MCF 10A (cell line): ENCODE data around the gene SLC43A1. TPM values are rescaled to one million over a fixed set of nuclear protein-coding genes. Genes with fewer than 3 reads are reported as not detected.

Experiments
- BruUV-seq: library from RNA; stranded (reverse); fragments of 400-500 nt; replicated peaks from 2 replicates; lab custom pipeline; 2021; lab: Mats Ljungman, UMichigan
- CTCF ChIA-PET: fragments of 300-600 bp; sonication (Branson Sonifier 250); formaldehyde crosslinking; extraction: SDS; loops from one replicate; lab custom pipeline; 2021; ENCODE audit warnings: antibody characterized with exemption, inconsistent platforms; lab: Yijun Ruan, JAX
- POLR2A ChIA-PET: fragments of 300-600, 350-650 bp; sonication (Branson Sonifier 250); formaldehyde crosslinking; extraction: SDS; loops from one replicate; lab custom pipeline; 2020; ENCODE audit warnings: antibody characterized with exemption, inconsistent platforms; lab: Yijun Ruan, JAX
- DNase-seq: peaks from one replicate; pipeline ENCODE4 v3.0.0-alpha.2; 2018; ENCODE audit not compliant: unreplicated experiment
- H3K27ac Mint-ChIP-seq: one replicate; pipeline ENCODE4 v1.8.0; 2022; ENCODE audit warnings: mild to moderate bottlenecking, low read depth, mixed read lengths; ENCODE audit not compliant: unreplicated experiment
- H3K27me3 Mint-ChIP-seq: one replicate; pipeline ENCODE4 v1.8.0; 2022; ENCODE audit warnings: mixed read lengths; ENCODE audit not compliant: insufficient read depth, unreplicated experiment
- H3K36me3 Mint-ChIP-seq: one replicate; pipeline ENCODE4 v1.8.0; 2022; ENCODE audit warnings: mild to moderate bottlenecking, moderate library complexity, mixed read lengths; ENCODE audit not compliant: insufficient read depth, unreplicated experiment
- H3K4me1 Mint-ChIP-seq: one replicate; pipeline ENCODE4 v1.8.0; 2022; ENCODE audit warnings: mixed read lengths; ENCODE audit not compliant: insufficient read depth, unreplicated experiment
- H3K4me3 Mint-ChIP-seq: one replicate; pipeline ENCODE4 v1.8.0; 2022; ENCODE audit warnings: mild to moderate bottlenecking, moderate library complexity, mixed read lengths; ENCODE audit not compliant: unreplicated experiment
- H3K9me3 Mint-ChIP-seq: one replicate; pipeline ENCODE4 v1.8.0; 2022; ENCODE audit warnings: mixed read lengths; ENCODE audit not compliant: unreplicated experiment
- intact Hi-C: fragments of 100-400 bp; cut with micrococcal nuclease; formaldehyde crosslinking; loops from 2 replicates; pipeline ENCODE4 v1.14.1; 2022
- total RNA-seq: library from RNA; stranded (reverse); gene quantifications from 2 replicates; pipeline ENCODE4 v1.2.3, GENCODE V29; 2022
- TF ChIP-seq, protein P1 (sequence below): fragments of 200-600 bp; IDR thresholded peaks from one replicate; pipeline ENCODE4 v1.8.0; 2022; ENCODE audit warnings: antibody characterized with exemption, mild to moderate bottlenecking; ENCODE audit not compliant: unreplicated experiment

SLC43A1 gene
- total RNA-seq, 1 experiment from 2014 or later = 3.2 TPM

DNA sequence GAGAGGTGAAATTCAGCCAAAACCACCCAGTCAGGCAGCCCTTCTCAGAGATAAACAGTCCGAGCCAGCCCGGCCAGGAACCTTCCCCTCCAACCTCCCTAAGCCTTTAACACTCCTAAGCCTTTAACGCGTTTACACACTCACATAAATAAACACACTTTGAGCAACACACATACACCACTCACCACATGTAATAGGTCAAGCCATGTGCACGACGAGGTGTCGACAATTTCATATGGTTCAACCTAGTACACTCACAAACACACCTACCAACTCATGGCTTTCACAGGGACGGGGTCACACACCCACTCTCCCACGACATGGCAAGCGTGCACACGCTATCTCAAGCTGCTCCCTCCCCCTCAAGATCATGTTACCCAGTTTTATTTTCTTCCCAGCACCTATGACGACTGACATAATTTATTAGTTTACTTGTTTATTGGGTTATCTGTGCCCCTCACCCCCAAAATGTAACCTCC, 15.5 kb downstream of the SLC43A1 start:
- CTCF ChIA-PET = interaction anchor here (0.7 to 2.6 kb wide), 3 partner anchors 15 to 1672 kb away, joined by 3 to 16 read pairs (median 4); partner anchors contain the start of gene DTX4
- H3K36me3 Mint-ChIP-seq = no peaks in the 10 kb centered on the region
- H3K4me1 Mint-ChIP-seq = peaks cover 8% of the 10 kb centered on the region
- H3K27me3 Mint-ChIP-seq = no peaks in the 10 kb centered on the region
- no peaks in the 10 kb centered on the region for H3K9me3 Mint-ChIP-seq
- TF ChIP-seq, protein P1, sequence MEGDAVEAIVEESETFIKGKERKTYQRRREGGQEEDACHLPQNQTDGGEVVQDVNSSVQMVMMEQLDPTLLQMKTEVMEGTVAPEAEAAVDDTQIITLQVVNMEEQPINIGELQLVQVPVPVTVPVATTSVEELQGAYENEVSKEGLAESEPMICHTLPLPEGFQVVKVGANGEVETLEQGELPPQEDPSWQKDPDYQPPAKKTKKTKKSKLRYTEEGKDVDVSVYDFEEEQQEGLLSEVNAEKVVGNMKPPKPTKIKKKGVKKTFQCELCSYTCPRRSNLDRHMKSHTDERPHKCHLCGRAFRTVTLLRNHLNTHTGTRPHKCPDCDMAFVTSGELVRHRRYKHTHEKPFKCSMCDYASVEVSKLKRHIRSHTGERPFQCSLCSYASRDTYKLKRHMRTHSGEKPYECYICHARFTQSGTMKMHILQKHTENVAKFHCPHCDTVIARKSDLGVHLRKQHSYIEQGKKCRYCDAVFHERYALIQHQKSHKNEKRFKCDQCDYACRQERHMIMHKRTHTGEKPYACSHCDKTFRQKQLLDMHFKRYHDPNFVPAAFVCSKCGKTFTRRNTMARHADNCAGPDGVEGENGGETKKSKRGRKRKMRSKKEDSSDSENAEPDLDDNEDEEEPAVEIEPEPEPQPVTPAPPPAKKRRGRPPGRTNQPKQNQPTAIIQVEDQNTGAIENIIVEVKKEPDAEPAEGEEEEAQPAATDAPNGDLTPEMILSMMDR = no peak
- H3K27ac Mint-ChIP-seq = peak overlapping the region; percentile 35
- BruUV-seq = no TSS peak
- intact Hi-C loops = no loop called here
- DNase-seq = no peak
- POLR2A ChIA-PET = no interaction called here
- peak overlapping the region; percentile 35 for H3K4me3 Mint-ChIP-seq

DNA sequence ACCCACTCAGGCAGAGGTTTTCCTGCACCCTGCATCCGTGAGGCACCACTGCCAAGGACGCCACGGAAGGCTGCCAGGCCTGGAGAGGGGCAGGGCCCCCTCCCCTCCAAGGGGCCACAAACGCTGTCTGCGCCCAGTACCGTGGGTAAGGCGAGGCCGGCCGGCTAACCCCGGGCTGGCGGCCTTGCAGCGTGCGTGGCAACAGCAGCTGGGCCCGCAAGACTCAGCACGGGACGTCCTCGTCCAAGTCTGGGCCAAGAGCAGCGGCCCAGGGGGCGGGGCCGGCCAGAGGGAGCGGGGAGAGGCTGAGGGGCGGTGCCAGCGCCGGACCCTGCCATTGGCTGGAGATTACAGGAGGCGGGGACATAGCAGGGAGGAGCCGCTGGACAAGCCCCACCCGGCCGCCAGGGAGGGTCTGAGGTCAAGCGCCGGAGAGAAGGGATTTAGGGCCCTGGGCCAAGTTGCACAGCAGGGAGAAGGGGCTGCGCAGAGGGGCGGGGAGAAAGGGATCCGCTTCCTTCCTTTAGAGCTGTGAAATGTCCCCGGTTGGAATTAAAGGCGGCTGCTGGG, 16.0 kb downstream of the SLC43A1 start:
- TF ChIP-seq, protein P1 = no peak
- Mint-ChIP-seq H3K27me3 (no peaks in the 10 kb centered on the region), H3K27ac (peak overlapping the region; percentile 35), H3K4me1 (peaks cover 8% of the 10 kb centered on the region), H3K4me3 (peak overlapping the region; percentile 35), H3K9me3 (no peaks in the 10 kb centered on the region), H3K36me3 (no peaks in the 10 kb centered on the region)
- intact Hi-C loops = no loop called here
- peak; percentile 91 for DNase-seq
- no TSS peak for BruUV-seq
- ChIA-PET POLR2A (interaction anchor here (0.5 kb wide), 1 partner anchor 147 kb away, joined by 3 read pairs; no protein-coding TSS in a partner anchor), CTCF (interaction anchor here (0.6 to 9.2 kb wide), 2 partner anchors 28 to 40 kb away, joined by 4 to 212 read pairs; partner anchors contain the start of gene TIMM10)

DNA sequence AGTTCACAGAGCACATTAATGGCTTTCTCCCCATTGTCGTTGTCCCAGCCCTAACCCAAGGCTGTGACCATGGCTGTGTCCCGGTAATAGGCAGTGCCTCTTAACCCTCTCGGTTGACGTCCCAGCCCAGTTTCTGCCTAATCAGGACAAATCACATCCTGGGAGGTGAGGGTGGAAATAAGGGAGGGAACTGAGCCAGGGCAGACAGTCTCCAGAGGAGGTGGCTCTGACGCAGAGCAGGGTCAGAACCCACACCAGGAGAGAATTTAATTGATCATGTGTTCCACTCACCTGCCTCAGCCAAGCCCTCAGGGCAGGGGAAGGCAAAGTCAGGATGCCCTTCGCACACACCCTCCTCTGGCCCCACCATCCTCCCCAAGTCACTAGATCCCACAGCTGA, 17.0 kb downstream of the SLC43A1 start:
- H3K36me3 Mint-ChIP-seq = no peaks in the 10 kb centered on the region
- no peak for DNase-seq
- H3K27me3 Mint-ChIP-seq = no peaks in the 10 kb centered on the region
- H3K4me3 Mint-ChIP-seq = no peak overlapping the region
- intact Hi-C loops = no loop called here
- ChIA-PET POLR2A (no interaction called here), CTCF (interaction anchor here (2.2 to 9.2 kb wide), 2 partner anchors 10 to 29 kb away, joined by 8 to 212 read pairs; partner anchors contain the start of gene TIMM10)
- H3K4me1 Mint-ChIP-seq = peaks cover 11% of the 10 kb centered on the region
- TF ChIP-seq, protein P1 = no peak
- H3K27ac Mint-ChIP-seq = no peak overlapping the region
- no TSS peak for BruUV-seq
- no peaks in the 10 kb centered on the region for H3K9me3 Mint-ChIP-seq
